Keratinocyte (primary cell): ENCODE data around the gene MTPN. TPM values are rescaled to one million over a fixed set of nuclear protein-coding genes. Genes with fewer than 3 reads are reported as not detected.
A peak's percentile ranks its signal among the peaks of the same experiment; 100 is the strongest.

Experiments used
- DNase-seq: peaks from one replicate; pipeline ENCODE4 v3.0.0-alpha.2; 2011; ENCODE audit warnings: low read depth, missing footprints, low spot score
- FAIRE-seq: peaks from 2 replicates; lab custom pipeline; 2011; peaks lifted over from hg19 to GRCh38; lab: Jason Lieb, UNC
- H2AFZ ChIP-seq: 2 replicates; pipeline ENCODE4 v1.6.0; 2012; ENCODE audit warnings: low read length, control low read depth, inconsistent platforms; ENCODE audit not compliant: control insufficient read depth
- H3K27ac ChIP-seq: 2 replicates; pipeline ENCODE4 v1.5.1; 2011; ENCODE audit warnings: low read length; ENCODE audit not compliant: control insufficient read depth, insufficient read depth
- H3K27me3 ChIP-seq: 3 replicates; pipeline ENCODE4 v1.6.0; 2011; ENCODE audit warnings: low read length; ENCODE audit not compliant: control insufficient read depth, insufficient read depth; ENCODE audit errors: extremely low read depth
- H3K36me3 ChIP-seq, 2 experiments: 2 replicates in 1 of 2; 3 replicates in 1 of 2; pipeline ENCODE4 v1.5.1; 2011; ENCODE audit warnings: low read length in 2 of 2, mild to moderate bottlenecking in 1 of 2; ENCODE audit not compliant: control insufficient read depth in 2 of 2, insufficient read depth in 2 of 2; ENCODE audit errors: extremely low read depth in 1 of 2
- H3K4me1 ChIP-seq: 3 replicates; pipeline ENCODE4 v1.5.1; 2011; ENCODE audit warnings: low read length; ENCODE audit not compliant: control insufficient read depth, insufficient read depth; ENCODE audit errors: extremely low read depth
- H3K4me2 ChIP-seq: 3 replicates; pipeline ENCODE4 v1.6.0; 2011; ENCODE audit warnings: low read depth, low read length; ENCODE audit not compliant: control insufficient read depth, insufficient read depth; ENCODE audit errors: extremely low read depth
- H3K4me3 ChIP-seq, 3 experiments: fragments of 200-600 bp in 1 of 3; sonication (generic) in 1 of 3; 2 replicates in 2 of 3; 3 replicates in 1 of 3; pipeline ENCODE4 v1.5.1; 2011 to 2016; ENCODE audit warnings: low read length in 3 of 3, mild to moderate bottlenecking in 3 of 3, control low read depth in 2 of 3, inconsistent platforms in 1 of 3, low read depth in 1 of 3, mixed read lengths in 1 of 3, mixed run types in 1 of 3, moderate library complexity in 1 of 3; ENCODE audit not compliant: control insufficient read depth in 2 of 3, insufficient read depth in 2 of 3; ENCODE audit errors: extremely low read depth in 1 of 3
- H3K79me2 ChIP-seq: 2 replicates; pipeline ENCODE4 v1.6.0; 2012; ENCODE audit warnings: low read length; ENCODE audit not compliant: control insufficient read depth, insufficient read depth
- H3K9ac ChIP-seq: 3 replicates; pipeline ENCODE4 v1.6.0; 2011; ENCODE audit warnings: low read length; ENCODE audit not compliant: control insufficient read depth, insufficient read depth; ENCODE audit errors: extremely low read depth
- H3K9me1 ChIP-seq: 3 replicates; pipeline ENCODE4 v1.6.0; 2011; ENCODE audit warnings: low read length; ENCODE audit not compliant: control insufficient read depth, insufficient read depth; ENCODE audit errors: extremely low read depth
- H3K9me3 ChIP-seq: 2 replicates; pipeline ENCODE4 v1.5.1; 2012; ENCODE audit warnings: low read depth, low read length; ENCODE audit not compliant: control insufficient read depth
- H4K20me1 ChIP-seq: 3 replicates; pipeline ENCODE4 v1.6.0; 2011; ENCODE audit warnings: low read length; ENCODE audit not compliant: control insufficient read depth, insufficient read depth; ENCODE audit errors: extremely low read depth
- EZH2 ChIP-seq: IDR thresholded peaks from one replicate; pipeline ENCODE4 v1.6.1; 2012; ENCODE audit warnings: inconsistent platforms, mild to moderate bottlenecking, low read length, moderate library complexity
- dilution Hi-C: fragments of 300-500 bp; cut with MboI; formaldehyde crosslinking; loops from one replicate; pipeline ENCODE4 v1.7.0; 2020; ENCODE audit warnings: low sequenced_read_pairs; ENCODE audit not compliant: extremely low pct_ligation_motif_present
- polyA plus RNA-seq, 5 experiments: library from polyadenylated mRNA; depleted of rRNA in 3 of 5; stranded (reverse) in 3 of 5; stranded (forward) in 1 of 5; unstranded in 1 of 5; fragments of >200 nt; gene quantifications; 1 replicate in 1 of 5; 2 replicates in 3 of 5; 3 replicates in 1 of 5; pipeline versions ENCODE4 v1.2.1 to v1.2.3, GENCODE V29; 2011 to 2012; ENCODE audit warnings: missing spikeins in 2 of 5, low read depth in 1 of 5, low replicate concordance in 1 of 5
- TF ChIP-seq, protein P1 (sequence below), 3 experiments: IDR thresholded peaks in 1 of 3; conservative IDR thresholded peaks in 1 of 3; optimal IDR thresholded peaks in 1 of 3; 2 replicates in 2 of 3; 3 replicates in 1 of 3; pipeline versions ENCODE3 to v1.5.1; 2011; ENCODE audit warnings: low read length in 3 of 3, mild to moderate bottlenecking in 3 of 3, moderate library complexity in 2 of 3, control low read depth in 1 of 3, inconsistent platforms in 1 of 3; ENCODE audit not compliant: insufficient read depth in 2 of 3; ENCODE audit errors: extremely low read depth in 1 of 3

The MTPN gene
- polyA plus RNA-seq, 1 donor (not counting 4 experiments of a cell fraction or from before 2014, with no cell fraction given), result 151 TPM

GRCh38 chr7:135925210-135925609, 51.9 kb downstream of the MTPN start:
- FAIRE-seq (no peak), DNase-seq (no peak)
- dilution Hi-C loops, result no loop called here
- H2AFZ ChIP-seq, result no peak overlapping the region
- no peaks in the 10 kb centered on the region for H3K27me3 ChIP-seq
- no peaks in the 10 kb centered on the region for H3K9me3 ChIP-seq
- H3K27ac ChIP-seq, result no peak overlapping the region
- no peak overlapping the region for H3K4me3 ChIP-seq
- no peaks in the 10 kb centered on the region for H3K9me1 ChIP-seq
- H3K9ac ChIP-seq, result no peak overlapping the region
- H3K79me2 ChIP-seq, result peaks cover 2% of the 10 kb centered on the region
- no peaks in the 10 kb centered on the region for H4K20me1 ChIP-seq
- peaks cover 3 to 5% of the 10 kb centered on the region in 2 experiments for H3K36me3 ChIP-seq
- H3K4me2 ChIP-seq, result no peak overlapping the region
- TF ChIP-seq EZH2, result no peak
- TF ChIP-seq, protein P1, sequence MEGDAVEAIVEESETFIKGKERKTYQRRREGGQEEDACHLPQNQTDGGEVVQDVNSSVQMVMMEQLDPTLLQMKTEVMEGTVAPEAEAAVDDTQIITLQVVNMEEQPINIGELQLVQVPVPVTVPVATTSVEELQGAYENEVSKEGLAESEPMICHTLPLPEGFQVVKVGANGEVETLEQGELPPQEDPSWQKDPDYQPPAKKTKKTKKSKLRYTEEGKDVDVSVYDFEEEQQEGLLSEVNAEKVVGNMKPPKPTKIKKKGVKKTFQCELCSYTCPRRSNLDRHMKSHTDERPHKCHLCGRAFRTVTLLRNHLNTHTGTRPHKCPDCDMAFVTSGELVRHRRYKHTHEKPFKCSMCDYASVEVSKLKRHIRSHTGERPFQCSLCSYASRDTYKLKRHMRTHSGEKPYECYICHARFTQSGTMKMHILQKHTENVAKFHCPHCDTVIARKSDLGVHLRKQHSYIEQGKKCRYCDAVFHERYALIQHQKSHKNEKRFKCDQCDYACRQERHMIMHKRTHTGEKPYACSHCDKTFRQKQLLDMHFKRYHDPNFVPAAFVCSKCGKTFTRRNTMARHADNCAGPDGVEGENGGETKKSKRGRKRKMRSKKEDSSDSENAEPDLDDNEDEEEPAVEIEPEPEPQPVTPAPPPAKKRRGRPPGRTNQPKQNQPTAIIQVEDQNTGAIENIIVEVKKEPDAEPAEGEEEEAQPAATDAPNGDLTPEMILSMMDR (optimal IDR thresholded peaks at IDR 0.05 in 1 of 3, IDR thresholded peaks at IDR 0.05 in 1 of 3, conservative IDR thresholded peaks at IDR 0.05 in 1 of 3; ENCODE audit: extremely low read depth in 1 of 3, insufficient read depth in 2 of 3, low read length in 3 of 3), result no peak
- H3K4me1 ChIP-seq, result peaks cover 13% of the 10 kb centered on the region

- no peak overlapping the region for H3K9ac ChIP-seq
- DNase-seq (no peak), FAIRE-seq (no peak)
- TF ChIP-seq, protein P1 (optimal IDR thresholded peaks at IDR 0.05 in 1 of 3, IDR thresholded peaks at IDR 0.05 in 1 of 3, conservative IDR thresholded peaks at IDR 0.05 in 1 of 3; ENCODE audit: extremely low read depth in 1 of 3, insufficient read depth in 2 of 3, low read length in 3 of 3), result no peak
- no peak for TF ChIP-seq EZH2
- H3K79me2 ChIP-seq, result no peaks in the 10 kb centered on the region
- H3K27ac ChIP-seq, result peak overlapping the region; percentile 13
- no peaks in the 10 kb centered on the region for H4K20me1 ChIP-seq
- no peak overlapping the region for H3K4me2 ChIP-seq
- no peaks in the 10 kb centered on the region for H3K27me3 ChIP-seq
- H3K4me1 ChIP-seq, result peaks cover 13% of the 10 kb centered on the region
- H3K9me3 ChIP-seq, result no peaks in the 10 kb centered on the region
- H3K9me1 ChIP-seq, result no peaks in the 10 kb centered on the region
- H3K36me3 ChIP-seq, result peaks cover 0 to 1% of the 10 kb centered on the region in 2 experiments
- H2AFZ ChIP-seq, result no peak overlapping the region
- no peak overlapping the region for H3K4me3 ChIP-seq
- dilution Hi-C loops, result no loop called here
These were observed 52.9 kb downstream of the MTPN start for GRCh38 chr7:135924302-135924701.
